Measurements from ENCODE around the gene GJC2.

The GJC2 gene

GRCh38 chr1:228145463-228146416 lies 4.0 kb upstream of the GJC2 start:
- no peak for DNase-seq (ENCODE audit: low read depth in 3 of 3)

GRCh38 chr1:228146417-228147150 lies 3.1 kb upstream of the GJC2 start:
- DNase-seq (ENCODE audit: low read depth in 3 of 3), result no peak

- no peak for DNase-seq (ENCODE audit: low read depth in 3 of 3)
Measured at GRCh38 chr1:228147151-228147693, 2.5 kb upstream of the GJC2 start.

- DNase-seq (ENCODE audit: low read depth in 3 of 3), result no peak
Measured at GRCh38 chr1:228147768-228148167, 2.0 kb upstream of the GJC2 start.

GRCh38 chr1:228148196-228148861 lies 1.4 kb upstream of the GJC2 start:
- DNase-seq (ENCODE audit: low read depth in 3 of 3), result no peak

- no peak for DNase-seq (ENCODE audit: low read depth in 3 of 3)
Measured at GRCh38 chr1:228148935-228149405, 760 bp upstream of the GJC2 start.

- DNase-seq (ENCODE audit: low read depth in 3 of 3), result no peak
Measured at GRCh38 chr1:228150120-228150460, 360 bp downstream of the GJC2 start.

- DNase-seq (ENCODE audit: low read depth in 3 of 3), result no peak
Measured at GRCh38 chr1:228150461-228151179, 890 bp downstream of the GJC2 start.

- DNase-seq (ENCODE audit: low read depth in 3 of 3), result no peak
Measured at GRCh38 chr1:228151180-228151925, 1.6 kb downstream of the GJC2 start.

- DNase-seq (ENCODE audit: low read depth in 3 of 3), result no peak
Measured at GRCh38 chr1:228152097-228152917, 2.6 kb downstream of the GJC2 start.

GRCh38 chr1:228152918-228153258 lies 3.2 kb downstream of the GJC2 start:
- DNase-seq (ENCODE audit: low read depth in 3 of 3), result no peak

- DNase-seq (ENCODE audit: low read depth in 3 of 3), result no peak
Measured at GRCh38 chr1:228154021-228154669, 4.4 kb downstream of the GJC2 start.

GRCh38 chr1:228154670-228155571 lies 5.2 kb downstream of the GJC2 start:
- peak in 2 of 3 donors; percentile 52 to 53 for DNase-seq (ENCODE audit: low read depth in 3 of 3)

- no peak for DNase-seq (ENCODE audit: low read depth in 3 of 3)
Measured at GRCh38 chr1:228155596-228156514, 6.1 kb downstream of the GJC2 start.

- no peak for DNase-seq (ENCODE audit: low read depth in 3 of 3)
Measured at GRCh38 chr1:228156515-228156881, 6.8 kb downstream of the GJC2 start.

- no peak for DNase-seq (ENCODE audit: low read depth in 3 of 3)
Measured at GRCh38 chr1:228156941-228157728, 7.4 kb downstream of the GJC2 start.

All from stimulated activated CD4-positive, alpha-beta T cell treated with anti-CD3 and anti-CD28 coated beads, TNF-alpha, amount 100 ng/mL, for 48 hours (primary cell).